ENCODE measurements around the gene AGAP1.
A peak's percentile ranks its signal among the peaks of the same experiment; 100 is the strongest.

The AGAP1 gene

GRCh38 chr2:235665661-235666212 is 171.9 kb downstream of the AGAP1 start:
- DNase-seq (ENCODE audit: low read depth in 2 of 2) = no peak

GRCh38 chr2:235666213-235666781 is 172.5 kb downstream of the AGAP1 start:
- no peak for DNase-seq (ENCODE audit: low read depth in 2 of 2)

GRCh38 chr2:235668782-235669181 is 174.9 kb downstream of the AGAP1 start:
- no peak for DNase-seq (ENCODE audit: low read depth in 2 of 2)

- DNase-seq (ENCODE audit: low read depth in 2 of 2) = peak in 1 of 2 experiments; percentile 22
Observed at GRCh38 chr2:235669269-235669831, 175.5 kb downstream of the AGAP1 start.

- DNase-seq (ENCODE audit: low read depth in 2 of 2) = no peak
Observed at GRCh38 chr2:235669983-235670962, 176.4 kb downstream of the AGAP1 start.

GRCh38 chr2:235670974-235671787 is 177.3 kb downstream of the AGAP1 start:
- DNase-seq (ENCODE audit: low read depth in 2 of 2) = no peak

- DNase-seq (ENCODE audit: low read depth in 2 of 2) = no peak
Observed at GRCh38 chr2:235672720-235673119, 178.9 kb downstream of the AGAP1 start.

GRCh38 chr2:235674146-235674545 is 180.3 kb downstream of the AGAP1 start:
- no peak for DNase-seq (ENCODE audit: low read depth in 2 of 2)

GRCh38 chr2:235674812-235675211 is 181.0 kb downstream of the AGAP1 start:
- DNase-seq (ENCODE audit: low read depth in 2 of 2) = no peak

GRCh38 chr2:235675678-235676535 is 182.1 kb downstream of the AGAP1 start:
- DNase-seq (ENCODE audit: low read depth in 2 of 2) = no peak

GRCh38 chr2:235676536-235676799 is 182.6 kb downstream of the AGAP1 start:
- no peak for DNase-seq (ENCODE audit: low read depth in 2 of 2)

- no peak for DNase-seq (ENCODE audit: low read depth in 2 of 2)
Observed at GRCh38 chr2:235677276-235677788, 183.5 kb downstream of the AGAP1 start.

- DNase-seq (ENCODE audit: low read depth in 2 of 2) = no peak
Observed at GRCh38 chr2:235677937-235678336, 184.1 kb downstream of the AGAP1 start.

GRCh38 chr2:235678712-235679111 is 184.9 kb downstream of the AGAP1 start:
- DNase-seq (ENCODE audit: low read depth in 2 of 2) = no peak

GRCh38 chr2:235679471-235679870 is 185.6 kb downstream of the AGAP1 start:
- no peak for DNase-seq (ENCODE audit: low read depth in 2 of 2)

- no peak for DNase-seq (ENCODE audit: low read depth in 2 of 2)
Observed at GRCh38 chr2:235685024-235685721, 191.3 kb downstream of the AGAP1 start.

GRCh38 chr2:235688511-235689426 is 194.9 kb downstream of the AGAP1 start:
- no peak for DNase-seq (ENCODE audit: low read depth in 2 of 2)

- DNase-seq (ENCODE audit: low read depth in 2 of 2) = no peak
Observed at GRCh38 chr2:235689427-235689853, 195.6 kb downstream of the AGAP1 start.

Measured in stimulated activated CD4-positive, alpha-beta T cell treated with anti-CD3 and anti-CD28 coated beads, Interleukin-12 subunit alpha, Interleukin-12 subunit beta, amount 100 ng/mL, for 24 hours (primary cell).